ENCODE data around the gene XNDC1N.
"Not testable (repeated sequence)": the region's sequence is repeated elsewhere in the genome, so short reads cannot be mapped to it uniquely, and the experiment has no call there.

The XNDC1N gene

GRCh38 chr11:71908218-71908617 is 20.2 kb downstream of the XNDC1N start:
- no peak for TF ChIP-seq CTCF (IDR thresholded peaks at IDR 0.05; ENCODE audit: low read depth, low read length)
- H3K4me3 ChIP-seq (ENCODE audit: low read depth, low read length), result no peak overlapping the region

GRCh38 chr11:71901137-71901536 is 27.3 kb downstream of the XNDC1N start:
- H3K4me3 ChIP-seq (ENCODE audit: low read depth, low read length), result not testable (repeated sequence)

- TF ChIP-seq CTCF (IDR thresholded peaks at IDR 0.05; ENCODE audit: low read depth, low read length), result no peak
- H3K4me3 ChIP-seq (ENCODE audit: low read depth, low read length), result no peak overlapping the region
Measured at GRCh38 chr11:71895961-71896360, 32.4 kb downstream of the XNDC1N start.

- not testable (repeated sequence) for H3K4me3 ChIP-seq (ENCODE audit: low read depth, low read length)
Measured at GRCh38 chr11:71889181-71889872, 39.1 kb downstream of the XNDC1N start.

GRCh38 chr11:71888335-71889010 is 39.9 kb downstream of the XNDC1N start:
- H3K4me3 ChIP-seq (ENCODE audit: low read depth, low read length), result not testable (repeated sequence)

GRCh38 chr11:71885806-71886205 is 42.6 kb downstream of the XNDC1N start:
- not testable (repeated sequence) for H3K4me3 ChIP-seq (ENCODE audit: low read depth, low read length)

Data from WI38 (cell line).